ENCODE results near the gene MMRN2.
A peak's percentile ranks its signal among the peaks of the same experiment; 100 is the strongest.

MMRN2 gene

DNA sequence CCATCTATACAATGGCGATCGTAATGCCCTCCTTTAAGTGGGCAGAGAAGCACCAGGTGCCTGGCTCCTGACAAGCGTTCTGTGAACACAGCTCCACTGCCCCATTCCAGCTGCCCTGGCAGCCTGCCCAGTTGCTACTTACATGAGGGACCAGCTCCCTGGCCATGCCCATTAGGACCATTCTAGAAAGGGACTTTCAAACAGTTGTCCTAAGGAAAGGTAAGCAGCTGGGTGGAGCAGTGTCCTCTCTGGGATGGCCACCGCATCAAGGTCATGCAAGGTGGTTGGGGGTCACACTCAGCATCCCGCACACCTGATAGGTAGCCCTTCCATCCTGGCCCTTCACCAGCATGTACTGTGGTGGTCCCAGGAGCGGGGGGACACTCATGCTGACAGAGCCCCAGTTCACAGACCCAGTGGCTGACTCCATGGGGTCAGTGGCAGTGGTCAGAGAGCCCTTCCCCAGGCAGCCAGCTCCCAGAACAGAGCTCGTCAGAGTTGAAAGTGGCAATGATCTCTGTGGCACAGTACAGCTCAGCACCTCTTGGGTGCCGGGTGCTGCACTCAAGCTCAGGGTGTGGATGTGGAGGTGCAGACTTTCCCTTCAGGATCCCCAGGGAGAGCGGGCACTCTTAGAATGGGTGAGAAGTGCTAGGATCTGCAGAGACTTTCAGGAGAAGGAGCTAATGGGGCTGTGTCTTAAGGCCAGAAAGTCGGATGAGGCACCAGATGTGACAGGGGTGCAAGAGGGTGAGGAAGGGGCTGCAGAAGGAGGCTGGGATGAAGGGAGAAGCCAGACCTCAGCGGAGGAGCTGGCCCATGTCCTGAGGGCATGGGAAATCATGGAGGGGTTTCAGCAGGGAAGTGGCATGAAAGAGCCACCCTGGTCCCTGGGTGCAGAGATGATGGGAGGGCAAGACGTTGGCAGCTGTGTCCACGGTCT lies 10.9 kb downstream of the MMRN2 start:
- CTCF ChIA-PET: interaction anchor here (1.1 to 2.3 kb wide), 5 partner anchors 8 to 262 kb away, joined by 3 to 7 read pairs (median 5); partner anchors contain the start of gene SNCG
- DNase-seq (ENCODE audit: extremely low spot score): no peak
- POLR2A ChIA-PET: no interaction called here
- TF ChIP-seq, protein P1, sequence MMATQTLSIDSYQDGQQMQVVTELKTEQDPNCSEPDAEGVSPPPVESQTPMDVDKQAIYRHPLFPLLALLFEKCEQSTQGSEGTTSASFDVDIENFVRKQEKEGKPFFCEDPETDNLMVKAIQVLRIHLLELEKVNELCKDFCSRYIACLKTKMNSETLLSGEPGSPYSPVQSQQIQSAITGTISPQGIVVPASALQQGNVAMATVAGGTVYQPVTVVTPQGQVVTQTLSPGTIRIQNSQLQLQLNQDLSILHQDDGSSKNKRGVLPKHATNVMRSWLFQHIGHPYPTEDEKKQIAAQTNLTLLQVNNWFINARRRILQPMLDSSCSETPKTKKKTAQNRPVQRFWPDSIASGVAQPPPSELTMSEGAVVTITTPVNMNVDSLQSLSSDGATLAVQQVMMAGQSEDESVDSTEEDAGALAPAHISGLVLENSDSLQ (IDR thresholded peaks at IDR 0.05): no peak
- TF ChIP-seq FOXM1 (IDR thresholded peaks at IDR 0.05; ENCODE audit: borderline replicate concordance) (no peak), LEF1 (IDR thresholded peaks at IDR 0.05; ENCODE audit: borderline replicate concordance) (no peak), ZNF384 (IDR thresholded peaks at IDR 0.05) (no peak), SP1 (IDR thresholded peaks at IDR 0.05) (no peak), BHLHE40 (IDR thresholded peaks at IDR 0.05; ENCODE audit: borderline replicate concordance) (no peak), SUZ12 (IDR thresholded peaks at IDR 0.05) (no peak), TARDBP (IDR thresholded peaks at IDR 0.05) (no peak), NFRKB (IDR thresholded peaks at IDR 0.05) (no peak), ELF4 (IDR thresholded peaks at IDR 0.05) (no peak), FOXA1 (IDR thresholded peaks at IDR 0.05) (no peak), ARNT (IDR thresholded peaks at IDR 0.05) (no peak), FOXK2 (IDR thresholded peaks at IDR 0.05) (no peak), CTBP1 (IDR thresholded peaks at IDR 0.05; ENCODE audit: borderline replicate concordance) (no peak)

DNA sequence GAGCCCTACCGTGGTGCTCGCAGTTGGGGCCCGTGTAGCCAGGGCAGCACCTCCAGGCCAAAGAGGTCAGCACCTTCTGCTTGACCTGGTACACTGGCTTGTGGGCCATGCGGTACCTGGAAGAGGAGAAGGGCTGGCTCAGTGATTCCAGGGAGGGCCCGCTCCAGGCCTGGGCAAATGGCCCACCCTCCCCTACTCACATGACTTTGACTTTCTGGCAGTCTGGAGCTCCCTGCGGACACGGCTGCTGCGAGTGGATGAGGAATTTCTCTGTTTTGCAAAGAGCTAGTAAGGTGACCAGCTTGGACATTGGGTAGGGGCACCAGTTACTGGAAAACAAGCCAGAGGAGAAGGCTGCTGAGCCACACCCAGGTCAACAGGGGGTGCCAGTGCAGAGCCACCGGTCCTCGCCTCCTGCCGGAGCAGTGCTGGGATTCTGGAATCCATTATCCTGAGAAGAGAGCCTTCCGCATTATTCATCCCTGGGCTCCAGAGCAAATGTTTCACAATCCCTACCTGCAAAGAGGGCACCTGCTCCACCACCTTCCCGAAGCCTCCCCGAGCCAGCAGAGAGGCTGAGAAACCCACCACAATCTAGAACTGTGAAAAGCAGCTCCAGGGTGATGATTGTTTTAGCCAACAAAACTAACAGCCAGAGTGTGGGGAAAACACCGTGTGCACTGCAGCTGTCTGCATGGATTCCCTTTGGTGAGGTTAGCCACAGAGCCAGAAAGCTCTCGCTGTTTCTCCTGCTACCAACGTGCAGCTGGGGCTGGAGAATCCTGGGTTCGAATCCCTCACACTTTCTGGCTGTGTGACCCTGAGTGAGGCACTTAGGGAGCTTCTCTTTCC lies 11.8 kb downstream of the MMRN2 start:
- no peak for TF ChIP-seq BHLHE40 (IDR thresholded peaks at IDR 0.05; ENCODE audit: borderline replicate concordance)
- no peak for TF ChIP-seq SP1 (IDR thresholded peaks at IDR 0.05)
- TF ChIP-seq ARNT (IDR thresholded peaks at IDR 0.05): no peak
- no peak for TF ChIP-seq HDGF (IDR thresholded peaks at IDR 0.05; ENCODE audit: borderline replicate concordance)
- no peak for TF ChIP-seq TARDBP (IDR thresholded peaks at IDR 0.05)
- TF ChIP-seq NFRKB (IDR thresholded peaks at IDR 0.05): no peak
- TF ChIP-seq SUZ12 (IDR thresholded peaks at IDR 0.05): no peak
- TF ChIP-seq LEF1 (IDR thresholded peaks at IDR 0.05; ENCODE audit: borderline replicate concordance): no peak
- TF ChIP-seq, protein P1 (IDR thresholded peaks at IDR 0.05): no peak
- POLR2A ChIA-PET: no interaction called here
- DNase-seq (ENCODE audit: extremely low spot score): peak; percentile 35
- CTCF ChIA-PET: interaction anchor here (0.7 to 2.3 kb wide), 6 partner anchors 9 to 261 kb away, joined by 3 to 7 read pairs (median 4); no protein-coding TSS in a partner anchor

DNA sequence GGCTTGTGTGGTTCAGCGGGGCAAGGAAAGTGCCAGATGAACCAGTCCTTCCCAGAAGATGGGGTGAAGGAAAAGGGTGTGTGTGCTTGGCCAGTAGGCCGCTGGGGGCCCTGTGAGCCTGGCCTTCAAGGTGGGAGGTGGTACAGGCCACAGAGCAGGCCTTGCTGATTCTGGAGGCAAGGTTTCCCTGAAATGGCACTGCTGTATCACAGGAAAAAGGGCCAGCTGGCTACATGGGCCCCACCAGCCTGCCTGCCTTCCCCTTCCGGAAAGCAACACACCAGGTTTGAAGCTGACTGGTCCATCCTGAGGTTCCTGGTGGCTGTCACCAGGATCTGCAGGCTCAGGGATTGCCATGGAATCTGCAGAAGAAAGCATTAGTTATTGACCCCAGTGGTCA lies 12.5 kb downstream of the MMRN2 start:
- TF ChIP-seq SUZ12 (IDR thresholded peaks at IDR 0.05) (no peak), FOXA1 (IDR thresholded peaks at IDR 0.05) (no peak), FOXM1 (IDR thresholded peaks at IDR 0.05; ENCODE audit: borderline replicate concordance) (no peak), LEF1 (IDR thresholded peaks at IDR 0.05; ENCODE audit: borderline replicate concordance) (no peak), L3MBTL2 (conservative IDR thresholded peaks at IDR 0.05) (no peak), ARNT (IDR thresholded peaks at IDR 0.05) (no peak)
- ChIA-PET POLR2A (no interaction called here), CTCF (interaction anchor here (0.7 to 2.3 kb wide), 6 partner anchors 10 to 260 kb away, joined by 3 to 7 read pairs (median 4); no protein-coding TSS in a partner anchor)
- no peak for DNase-seq (ENCODE audit: extremely low spot score)

DNA sequence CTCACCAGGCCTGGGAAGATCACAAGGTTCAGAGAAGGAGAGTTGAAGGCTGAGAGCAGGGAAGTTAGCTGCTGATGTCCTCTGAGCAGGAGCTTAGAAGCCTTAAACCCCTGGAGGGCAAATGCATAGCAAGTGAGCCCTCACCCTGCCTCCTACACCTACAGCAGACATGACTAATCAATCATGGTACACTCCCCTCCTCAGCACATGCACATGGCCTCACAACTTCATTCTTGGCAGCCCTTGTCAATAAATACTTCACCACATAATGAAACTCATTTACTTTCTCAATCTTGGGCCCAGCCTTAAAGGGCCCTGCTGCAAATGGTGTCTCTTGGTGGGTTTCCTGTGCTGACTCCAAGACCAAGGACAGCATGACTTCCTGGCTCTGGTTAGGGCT lies 12.9 kb downstream of the MMRN2 start:
- POLR2A ChIA-PET: no interaction called here
- TF ChIP-seq ZNF384 (IDR thresholded peaks at IDR 0.05) (no peak), FOXK2 (IDR thresholded peaks at IDR 0.05) (no peak), HDGF (IDR thresholded peaks at IDR 0.05; ENCODE audit: borderline replicate concordance) (no peak), FOXA1 (IDR thresholded peaks at IDR 0.05) (no peak), ELF4 (IDR thresholded peaks at IDR 0.05) (no peak), LEF1 (IDR thresholded peaks at IDR 0.05; ENCODE audit: borderline replicate concordance) (no peak), TARDBP (IDR thresholded peaks at IDR 0.05) (no peak), L3MBTL2 (conservative IDR thresholded peaks at IDR 0.05) (no peak), CTBP1 (IDR thresholded peaks at IDR 0.05; ENCODE audit: borderline replicate concordance) (no peak), SUZ12 (IDR thresholded peaks at IDR 0.05) (no peak), FOXM1 (IDR thresholded peaks at IDR 0.05; ENCODE audit: borderline replicate concordance) (no peak), BHLHE40 (IDR thresholded peaks at IDR 0.05; ENCODE audit: borderline replicate concordance) (no peak)
- TF ChIP-seq, protein P1 (IDR thresholded peaks at IDR 0.05): no peak
- DNase-seq (ENCODE audit: extremely low spot score): no peak
- CTCF ChIA-PET: interaction anchor here (1.4 kb wide), 1 partner anchor 25 kb away, joined by 3 read pairs; no protein-coding TSS in a partner anchor

DNA sequence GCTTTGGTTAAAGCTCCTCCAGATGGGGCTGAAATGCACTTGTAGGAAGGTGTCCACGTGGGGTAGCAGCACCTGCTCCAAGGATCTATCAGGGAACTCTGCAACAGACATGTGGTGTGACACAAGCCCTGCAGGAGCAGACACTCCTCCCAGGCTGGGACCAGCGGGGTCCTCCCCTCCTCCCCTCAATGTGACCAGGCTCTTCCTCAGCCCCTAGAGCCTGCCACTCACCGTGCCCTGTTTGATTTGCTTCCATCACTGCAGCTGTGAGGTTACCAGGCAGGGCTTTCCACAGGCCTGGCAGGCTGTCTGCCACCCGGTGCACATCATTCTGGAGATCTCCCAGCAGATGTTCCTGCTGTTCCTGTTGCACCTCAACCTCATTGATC lies 13.4 kb downstream of the MMRN2 start:
- ChIA-PET CTCF (no interaction called here), POLR2A (no interaction called here)
- no peak for TF ChIP-seq SP1 (IDR thresholded peaks at IDR 0.05)
- TF ChIP-seq BHLHE40 (IDR thresholded peaks at IDR 0.05; ENCODE audit: borderline replicate concordance): no peak
- DNase-seq (ENCODE audit: extremely low spot score): no peak
